Measurements from ENCODE around the gene POU2AF1.

The POU2AF1 gene

GRCh38 chr11:111419641-111420327 is 40.7 kb upstream of the POU2AF1 start:
- Histone ChIP-seq H3K4me3 (no peak overlapping the region), H3K27ac (no peak overlapping the region), H3K9ac (ENCODE audit: insufficient read length) (no peak overlapping the region), H3K36me3 (ENCODE audit: insufficient read depth, low read length) (no peaks in the 10 kb centered on the region), H3K9me3 (ENCODE audit: low read depth, low read length) (no peaks in the 10 kb centered on the region)
- no peak for DNase-seq (ENCODE audit: low read depth, low spot score)
- no peak for TF ChIP-seq FOXP2 (optimal IDR thresholded peaks at IDR 0.05; ENCODE audit: control extremely low read depth, extremely low read length, insufficient read depth)
- no peak for TF ChIP-seq EZH2 (IDR thresholded peaks at IDR 0.05)
- no peak for TF ChIP-seq POLR2AphosphoS5 (IDR thresholded peaks at IDR 0.05; ENCODE audit: borderline replicate concordance, low read depth, low read length)

- no peak overlapping the region for H3K9ac ChIP-seq (ENCODE audit: insufficient read length)
- no peak for DNase-seq (ENCODE audit: low read depth, low spot score)
- H3K4me3 ChIP-seq: no peak overlapping the region
- no peaks in the 10 kb centered on the region for H3K9me3 ChIP-seq (ENCODE audit: low read depth, low read length)
- no peak overlapping the region for H3K27ac ChIP-seq
- no peak for TF ChIP-seq EZH2 (IDR thresholded peaks at IDR 0.05)
- TF ChIP-seq POLR2AphosphoS5 (IDR thresholded peaks at IDR 0.05; ENCODE audit: borderline replicate concordance, low read depth, low read length): no peak
- TF ChIP-seq FOXP2 (optimal IDR thresholded peaks at IDR 0.05; ENCODE audit: control extremely low read depth, extremely low read length, insufficient read depth): no peak
- H3K36me3 ChIP-seq (ENCODE audit: insufficient read depth, low read length): no peaks in the 10 kb centered on the region
Observed at GRCh38 chr11:111419181-111419580, 40.1 kb upstream of the POU2AF1 start.

GRCh38 chr11:111418436-111418787 is 39.3 kb upstream of the POU2AF1 start:
- Histone ChIP-seq H3K9me3 (ENCODE audit: low read depth, low read length) (no peaks in the 10 kb centered on the region), H3K4me3 (no peak overlapping the region), H3K9ac (ENCODE audit: insufficient read length) (no peak overlapping the region), H3K36me3 (ENCODE audit: insufficient read depth, low read length) (no peaks in the 10 kb centered on the region), H3K27ac (no peak overlapping the region)
- DNase-seq (ENCODE audit: low read depth, low spot score): no peak
- TF ChIP-seq POLR2AphosphoS5 (IDR thresholded peaks at IDR 0.05; ENCODE audit: borderline replicate concordance, low read depth, low read length): no peak
- no peak for TF ChIP-seq FOXP2 (optimal IDR thresholded peaks at IDR 0.05; ENCODE audit: control extremely low read depth, extremely low read length, insufficient read depth)
- TF ChIP-seq EZH2 (IDR thresholded peaks at IDR 0.05): no peak

- Histone ChIP-seq H3K4me3 (no peak overlapping the region), H3K27ac (no peak overlapping the region), H3K9me3 (ENCODE audit: low read depth, low read length) (no peaks in the 10 kb centered on the region), H3K9ac (ENCODE audit: insufficient read length) (no peak overlapping the region), H3K36me3 (ENCODE audit: insufficient read depth, low read length) (no peaks in the 10 kb centered on the region)
- DNase-seq (ENCODE audit: low read depth, low spot score): no peak
- no peak for TF ChIP-seq EZH2 (IDR thresholded peaks at IDR 0.05)
- TF ChIP-seq FOXP2 (optimal IDR thresholded peaks at IDR 0.05; ENCODE audit: control extremely low read depth, extremely low read length, insufficient read depth): no peak
- TF ChIP-seq POLR2AphosphoS5 (IDR thresholded peaks at IDR 0.05; ENCODE audit: borderline replicate concordance, low read depth, low read length): no peak
Observed at GRCh38 chr11:111417766-111418435, 38.8 kb upstream of the POU2AF1 start.

- Histone ChIP-seq H3K36me3 (ENCODE audit: insufficient read depth, low read length) (no peaks in the 10 kb centered on the region), H3K27ac (no peak overlapping the region), H3K9ac (ENCODE audit: insufficient read length) (no peak overlapping the region), H3K4me3 (no peak overlapping the region), H3K9me3 (ENCODE audit: low read depth, low read length) (no peaks in the 10 kb centered on the region)
- DNase-seq (ENCODE audit: low read depth, low spot score): no peak
- TF ChIP-seq EZH2 (IDR thresholded peaks at IDR 0.05) (no peak), FOXP2 (optimal IDR thresholded peaks at IDR 0.05; ENCODE audit: control extremely low read depth, extremely low read length, insufficient read depth) (no peak), POLR2AphosphoS5 (IDR thresholded peaks at IDR 0.05; ENCODE audit: borderline replicate concordance, low read depth, low read length) (no peak)
Observed at GRCh38 chr11:111417011-111417765, 38.1 kb upstream of the POU2AF1 start.

- Histone ChIP-seq H3K4me3 (no peak overlapping the region), H3K9me3 (ENCODE audit: low read depth, low read length) (no peaks in the 10 kb centered on the region), H3K9ac (ENCODE audit: insufficient read length) (no peak overlapping the region), H3K36me3 (ENCODE audit: insufficient read depth, low read length) (no peaks in the 10 kb centered on the region), H3K27ac (no peak overlapping the region)
- TF ChIP-seq POLR2AphosphoS5 (IDR thresholded peaks at IDR 0.05; ENCODE audit: borderline replicate concordance, low read depth, low read length) (no peak), FOXP2 (optimal IDR thresholded peaks at IDR 0.05; ENCODE audit: control extremely low read depth, extremely low read length, insufficient read depth) (no peak), EZH2 (IDR thresholded peaks at IDR 0.05) (no peak)
- DNase-seq (ENCODE audit: low read depth, low spot score): no peak
Observed at GRCh38 chr11:111416231-111416960, 37.3 kb upstream of the POU2AF1 start.

GRCh38 chr11:111414936-111415335 is 35.9 kb upstream of the POU2AF1 start:
- TF ChIP-seq EZH2 (IDR thresholded peaks at IDR 0.05) (no peak), FOXP2 (optimal IDR thresholded peaks at IDR 0.05; ENCODE audit: control extremely low read depth, extremely low read length, insufficient read depth) (no peak), POLR2AphosphoS5 (IDR thresholded peaks at IDR 0.05; ENCODE audit: borderline replicate concordance, low read depth, low read length) (no peak)
- H3K9me3 ChIP-seq (ENCODE audit: low read depth, low read length): no peaks in the 10 kb centered on the region
- H3K27ac ChIP-seq: no peak overlapping the region
- no peak overlapping the region for H3K9ac ChIP-seq (ENCODE audit: insufficient read length)
- DNase-seq (ENCODE audit: low read depth, low spot score): no peak
- no peaks in the 10 kb centered on the region for H3K36me3 ChIP-seq (ENCODE audit: insufficient read depth, low read length)
- no peak overlapping the region for H3K4me3 ChIP-seq
